ENCODE results near the gene CDCP1.

The CDCP1 gene

DNA sequence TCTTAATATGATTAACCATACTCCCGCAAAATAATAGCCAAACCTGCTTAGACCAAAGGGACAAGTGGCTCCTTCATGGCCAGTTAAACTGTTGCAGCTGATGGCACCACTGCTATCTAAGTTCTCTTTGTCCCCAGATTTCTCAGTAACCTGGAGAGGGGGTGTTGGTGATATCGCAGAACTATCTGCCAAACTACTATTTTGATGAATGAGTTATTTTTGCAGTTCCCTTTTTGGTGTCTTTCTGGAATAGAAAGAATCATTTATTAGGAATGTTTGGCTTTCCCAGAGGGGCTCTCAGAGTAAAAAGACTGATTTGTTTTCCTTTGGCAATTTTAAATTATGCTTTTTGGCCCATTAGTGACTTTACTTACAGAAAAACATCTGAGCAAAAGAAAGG is 87.0 kb downstream of the CDCP1 start:
- Histone ChIP-seq H3K9me3 (replicated peaks; ENCODE audit: insufficient read depth, low read length) (no peaks in the 10 kb centered on the region), H3F3A (ENCODE audit: insufficient read depth, low read length) (no peaks in the 10 kb centered on the region), H3K4me3 (ENCODE audit: low read length) (no peak overlapping the region), H2AFZ (ENCODE audit: low read length) (no peak overlapping the region), H3K9ac (ENCODE audit: low read length) (no peak overlapping the region), H3K36me3 (replicated peaks; ENCODE audit: insufficient read depth, low read length) (no peaks in the 10 kb centered on the region), H3K27ac (ENCODE audit: low read length) (no peak overlapping the region), H3K27me3 (replicated peaks; ENCODE audit: insufficient read depth, low read length) (no peaks in the 10 kb centered on the region), H3K79me2 (ENCODE audit: low read length) (no peaks in the 10 kb centered on the region), H3K9me2 (replicated peaks; ENCODE audit: insufficient read depth, low read length) (no peaks in the 10 kb centered on the region), H3K4me1 (ENCODE audit: low read length) (no peaks in the 10 kb centered on the region), H3K4me2 (ENCODE audit: low read depth, low read length) (no peak overlapping the region), H4K20me1 (ENCODE audit: insufficient read depth, low read length) (no peaks in the 10 kb centered on the region)
- TF ChIP-seq EZH2 (optimal IDR thresholded peaks at IDR 0.05; ENCODE audit: low read depth, low read length) (no peak), EZH2phosphoT487 (IDR thresholded peaks at IDR 0.05; ENCODE audit: low read length) (no peak)
- TF ChIP-seq, protein P1, sequence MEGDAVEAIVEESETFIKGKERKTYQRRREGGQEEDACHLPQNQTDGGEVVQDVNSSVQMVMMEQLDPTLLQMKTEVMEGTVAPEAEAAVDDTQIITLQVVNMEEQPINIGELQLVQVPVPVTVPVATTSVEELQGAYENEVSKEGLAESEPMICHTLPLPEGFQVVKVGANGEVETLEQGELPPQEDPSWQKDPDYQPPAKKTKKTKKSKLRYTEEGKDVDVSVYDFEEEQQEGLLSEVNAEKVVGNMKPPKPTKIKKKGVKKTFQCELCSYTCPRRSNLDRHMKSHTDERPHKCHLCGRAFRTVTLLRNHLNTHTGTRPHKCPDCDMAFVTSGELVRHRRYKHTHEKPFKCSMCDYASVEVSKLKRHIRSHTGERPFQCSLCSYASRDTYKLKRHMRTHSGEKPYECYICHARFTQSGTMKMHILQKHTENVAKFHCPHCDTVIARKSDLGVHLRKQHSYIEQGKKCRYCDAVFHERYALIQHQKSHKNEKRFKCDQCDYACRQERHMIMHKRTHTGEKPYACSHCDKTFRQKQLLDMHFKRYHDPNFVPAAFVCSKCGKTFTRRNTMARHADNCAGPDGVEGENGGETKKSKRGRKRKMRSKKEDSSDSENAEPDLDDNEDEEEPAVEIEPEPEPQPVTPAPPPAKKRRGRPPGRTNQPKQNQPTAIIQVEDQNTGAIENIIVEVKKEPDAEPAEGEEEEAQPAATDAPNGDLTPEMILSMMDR (IDR thresholded peaks at IDR 0.05; ENCODE audit: low read length), result no peak
- no peak for DNase-seq

GRCh38 chr3:45057557-45057956 is 88.6 kb downstream of the CDCP1 start:
- no peak for TF ChIP-seq EZH2 (optimal IDR thresholded peaks at IDR 0.05; ENCODE audit: low read depth, low read length)
- TF ChIP-seq, protein P1 (IDR thresholded peaks at IDR 0.05; ENCODE audit: low read length), result no peak
- TF ChIP-seq EZH2phosphoT487 (IDR thresholded peaks at IDR 0.05; ENCODE audit: low read length), result no peak
- H3K27me3 ChIP-seq (replicated peaks; ENCODE audit: insufficient read depth, low read length), result no peaks in the 10 kb centered on the region
- H2AFZ ChIP-seq (ENCODE audit: low read length), result no peak overlapping the region
- H3K27ac ChIP-seq (ENCODE audit: low read length), result no peak overlapping the region
- no peak overlapping the region for H3K4me3 ChIP-seq (ENCODE audit: low read length)
- no peaks in the 10 kb centered on the region for H3K9me3 ChIP-seq (replicated peaks; ENCODE audit: insufficient read depth, low read length)
- no peaks in the 10 kb centered on the region for H3K79me2 ChIP-seq (ENCODE audit: low read length)
- no peak overlapping the region for H3K4me2 ChIP-seq (ENCODE audit: low read depth, low read length)
- H4K20me1 ChIP-seq (ENCODE audit: insufficient read depth, low read length), result no peaks in the 10 kb centered on the region
- H3K9ac ChIP-seq (ENCODE audit: low read length), result no peak overlapping the region
- no peaks in the 10 kb centered on the region for H3K4me1 ChIP-seq (ENCODE audit: low read length)
- no peak for DNase-seq
- H3K9me2 ChIP-seq (replicated peaks; ENCODE audit: insufficient read depth, low read length), result no peaks in the 10 kb centered on the region
- no peaks in the 10 kb centered on the region for H3F3A ChIP-seq (ENCODE audit: insufficient read depth, low read length)
- H3K36me3 ChIP-seq (replicated peaks; ENCODE audit: insufficient read depth, low read length), result no peaks in the 10 kb centered on the region

- H2AFZ ChIP-seq (ENCODE audit: low read length), result no peak overlapping the region
These were observed 89.4 kb downstream of the CDCP1 start for GRCh38 chr3:45056608-45057301.

More at GRCh38 chr3:45056608-45057301, 89.4 kb downstream of the CDCP1 start:
- Histone ChIP-seq H3K9me3 (replicated peaks; ENCODE audit: insufficient read depth, low read length) (no peaks in the 10 kb centered on the region), H3K4me3 (ENCODE audit: low read length) (no peak overlapping the region), H3K27ac (ENCODE audit: low read length) (no peak overlapping the region), H4K20me1 (ENCODE audit: insufficient read depth, low read length) (no peaks in the 10 kb centered on the region), H3F3A (ENCODE audit: insufficient read depth, low read length) (no peaks in the 10 kb centered on the region), H3K4me2 (ENCODE audit: low read depth, low read length) (no peak overlapping the region), H3K4me1 (ENCODE audit: low read length) (no peaks in the 10 kb centered on the region), H3K79me2 (ENCODE audit: low read length) (no peaks in the 10 kb centered on the region), H3K9me2 (replicated peaks; ENCODE audit: insufficient read depth, low read length) (no peaks in the 10 kb centered on the region), H3K36me3 (replicated peaks; ENCODE audit: insufficient read depth, low read length) (no peaks in the 10 kb centered on the region), H3K27me3 (replicated peaks; ENCODE audit: insufficient read depth, low read length) (no peaks in the 10 kb centered on the region), H3K9ac (ENCODE audit: low read length) (no peak overlapping the region)
- DNase-seq, result no peak
- TF ChIP-seq, protein P1 (IDR thresholded peaks at IDR 0.05; ENCODE audit: low read length), result no peak

Measured in MM.1S (cell line).